ENCODE data around the gene WDFY4.

The WDFY4 gene

GRCh38 chr10:48789486-48790456 is 105.1 kb downstream of the WDFY4 start:
- no peak for TF ChIP-seq CTCF (IDR thresholded peaks at IDR 0.05)

- no peak for TF ChIP-seq CTCF (IDR thresholded peaks at IDR 0.05)
Observed at GRCh38 chr10:48790457-48791044, 105.9 kb downstream of the WDFY4 start.

- TF ChIP-seq CTCF (IDR thresholded peaks at IDR 0.05): no peak
Observed at GRCh38 chr10:48791267-48791928, 106.7 kb downstream of the WDFY4 start.

- TF ChIP-seq CTCF (IDR thresholded peaks at IDR 0.05): no peak
Observed at GRCh38 chr10:48792121-48792520, 107.4 kb downstream of the WDFY4 start.

GRCh38 chr10:48792687-48793096 is 108.0 kb downstream of the WDFY4 start:
- TF ChIP-seq CTCF (IDR thresholded peaks at IDR 0.05): no peak

- no peak for TF ChIP-seq CTCF (IDR thresholded peaks at IDR 0.05)
Observed at GRCh38 chr10:48794074-48794473, 109.4 kb downstream of the WDFY4 start.

GRCh38 chr10:48796713-48797245 is 112.1 kb downstream of the WDFY4 start:
- no peak for TF ChIP-seq CTCF (IDR thresholded peaks at IDR 0.05)

Data from LNCAP (cell line).